ENCODE results near the gene NKAIN2.
"Not testable (repeated sequence)": the region's sequence is repeated elsewhere in the genome, so short reads cannot be mapped to it uniquely, and the experiment has no call there.

The NKAIN2 gene

GRCh38 chr6:123896869-123897268 is 93.2 kb downstream of the NKAIN2 start:
- no peak for DNase-seq

GRCh38 chr6:123897965-123898364 is 94.3 kb downstream of the NKAIN2 start:
- DNase-seq = no peak

GRCh38 chr6:123898665-123899064 is 95.0 kb downstream of the NKAIN2 start:
- no peak for DNase-seq

GRCh38 chr6:123899745-123900144 is 96.1 kb downstream of the NKAIN2 start:
- no peak for DNase-seq

- DNase-seq = no peak
Observed at GRCh38 chr6:123901436-123901835, 97.8 kb downstream of the NKAIN2 start.

GRCh38 chr6:123902738-123903313 is 99.2 kb downstream of the NKAIN2 start:
- DNase-seq = no peak

GRCh38 chr6:123904228-123904627 is 100.6 kb downstream of the NKAIN2 start:
- no peak for DNase-seq

- no peak for DNase-seq
Observed at GRCh38 chr6:123908797-123909196, 105.1 kb downstream of the NKAIN2 start.

GRCh38 chr6:123909989-123910388 is 106.3 kb downstream of the NKAIN2 start:
- no peak for DNase-seq

GRCh38 chr6:123913863-123914262 is 110.2 kb downstream of the NKAIN2 start:
- DNase-seq = no peak

- DNase-seq = not testable (repeated sequence)
Observed at GRCh38 chr6:123923379-123923778, 119.7 kb downstream of the NKAIN2 start.

GRCh38 chr6:123925350-123925749 is 121.7 kb downstream of the NKAIN2 start:
- no peak for DNase-seq

- DNase-seq = no peak
Observed at GRCh38 chr6:123925842-123926399, 122.3 kb downstream of the NKAIN2 start.

GRCh38 chr6:123928529-123928928 is 124.9 kb downstream of the NKAIN2 start:
- no peak for DNase-seq

- no peak for DNase-seq
Observed at GRCh38 chr6:123931928-123932327, 128.3 kb downstream of the NKAIN2 start.

GRCh38 chr6:123940551-123940950 is 136.9 kb downstream of the NKAIN2 start:
- DNase-seq = no peak

- no peak for DNase-seq
Observed at GRCh38 chr6:123941855-123942254, 138.2 kb downstream of the NKAIN2 start.

- DNase-seq = no peak
Observed at GRCh38 chr6:123945386-123945785, 141.7 kb downstream of the NKAIN2 start.

- no peak for DNase-seq
Observed at GRCh38 chr6:123953920-123954319, 150.3 kb downstream of the NKAIN2 start.

- no peak for DNase-seq
Observed at GRCh38 chr6:123956492-123957139, 153.0 kb downstream of the NKAIN2 start.

GRCh38 chr6:123962508-123962907 is 158.8 kb downstream of the NKAIN2 start:
- no peak for DNase-seq

GRCh38 chr6:123965894-123966293 is 162.2 kb downstream of the NKAIN2 start:
- DNase-seq = no peak

- no peak for DNase-seq
Observed at GRCh38 chr6:123966618-123967017, 163.0 kb downstream of the NKAIN2 start.

- DNase-seq = no peak
Observed at GRCh38 chr6:123967905-123968304, 164.2 kb downstream of the NKAIN2 start.

Measured in CD4-positive, alpha-beta T cell treated with Interleukin-6 for 4 hours (primary cell).